Pons (tissue), 1 donor: ENCODE data around the gene KDM2A.

Experiments used
- DNase-seq: peaks from one replicate; pipeline ENCODE4 v3.0.0-alpha.2; 2016; ENCODE audit warnings: low spot score

Gene KDM2A

GRCh38 chr11:67261946-67262681 is 143.1 kb downstream of the KDM2A start:
- DNase-seq: no peak

GRCh38 chr11:67262731-67263675 is 143.9 kb downstream of the KDM2A start:
- peak; percentile 87 for DNase-seq

GRCh38 chr11:67264260-67264659 is 145.2 kb downstream of the KDM2A start:
- DNase-seq: no peak

GRCh38 chr11:67264877-67265632 is 146.0 kb downstream of the KDM2A start:
- DNase-seq: no peak

GRCh38 chr11:67265633-67266448 is 146.8 kb downstream of the KDM2A start:
- no peak for DNase-seq

GRCh38 chr11:67266449-67267187 is 147.6 kb downstream of the KDM2A start, which contains the start of gene GRK2:
Gene GRK2 (plus strand): TSS chr11:67266473. CDS start chr11:67266700, 227 bp downstream.
- no peak for DNase-seq

GRCh38 chr11:67267188-67268080 is 148.4 kb downstream of the KDM2A start:
- DNase-seq: no peak

- no peak for DNase-seq
Observed at GRCh38 chr11:67268081-67268961, 149.3 kb downstream of the KDM2A start.

- DNase-seq: no peak
Observed at GRCh38 chr11:67268962-67269268, 149.9 kb downstream of the KDM2A start.

GRCh38 chr11:67269401-67270255 is 150.6 kb downstream of the KDM2A start:
- no peak for DNase-seq

- no peak for DNase-seq
Observed at GRCh38 chr11:67270256-67271204, 151.5 kb downstream of the KDM2A start.

- no peak for DNase-seq
Observed at GRCh38 chr11:67271205-67271540, 152.1 kb downstream of the KDM2A start.

- no peak for DNase-seq
Observed at GRCh38 chr11:67271541-67272284, 152.7 kb downstream of the KDM2A start.

- no peak for DNase-seq
Observed at GRCh38 chr11:67272327-67273259, 153.5 kb downstream of the KDM2A start.
